Karpas-422 (cell line): ENCODE results near the gene MYLIP. TPM values are rescaled to one million over a fixed set of nuclear protein-coding genes. Genes with fewer than 3 reads are reported as not detected.

Experiments
- DNase-seq: peaks from one replicate; pipeline ENCODE4 v3.0.0-alpha.2; 2015
- H2AFZ ChIP-seq: fragments of 200-600 bp; sonication (generic); 2 replicates; pipeline ENCODE4 v1.6.1; 2014; ENCODE audit warnings: antibody characterized with exemption, low read length, mixed read lengths
- H3K27ac ChIP-seq: fragments of 200-600 bp; sonication (generic); 2 replicates; pipeline ENCODE4 v1.5.1; 2014; ENCODE audit warnings: mild to moderate bottlenecking, low read length, moderate library complexity
- H3K27me3 ChIP-seq: fragments of 200-600 bp; sonication (generic); 2 replicates; pipeline ENCODE4 v1.6.1; 2014; ENCODE audit warnings: low read length, mixed read lengths
- H3K36me3 ChIP-seq: fragments of 200-600 bp; sonication (generic); 2 replicates; pipeline ENCODE4 v1.6.1; 2014; ENCODE audit warnings: low read length, mixed read lengths; ENCODE audit not compliant: insufficient read depth
- H3K4me1 ChIP-seq: fragments of 200-600 bp; sonication (generic); 2 replicates; pipeline ENCODE4 v1.6.1; 2014; ENCODE audit warnings: mild to moderate bottlenecking, low read length, mixed read lengths
- H3K4me2 ChIP-seq: fragments of 200-600 bp; sonication (generic); 2 replicates; pipeline ENCODE4 v1.6.1; 2014; ENCODE audit warnings: low read length, low read depth, mild to moderate bottlenecking; ENCODE audit not compliant: poor library complexity, severe bottlenecking
- H3K4me3 ChIP-seq: fragments of 200-600 bp; sonication (generic); 2 replicates; pipeline ENCODE4 v1.5.1; 2014; ENCODE audit warnings: mild to moderate bottlenecking, antibody characterized with exemption, low read length, mixed read lengths
- H3K79me2 ChIP-seq: fragments of 200-600 bp; sonication (generic); 2 replicates; pipeline ENCODE4 v1.6.1; 2014; ENCODE audit warnings: mild to moderate bottlenecking, low read length, mixed read lengths
- H3K9ac ChIP-seq: fragments of 200-600 bp; sonication (generic); 2 replicates; pipeline ENCODE4 v1.6.0; 2014; ENCODE audit warnings: low read length
- H3K9me2 ChIP-seq: fragments of 200-600 bp; sonication (generic), shearing (Covaris generic); replicated peaks from 2 replicates; pipeline ENCODE4 v1.6.0; 2014; ENCODE audit warnings: mild to moderate bottlenecking, low read length, moderate library complexity; ENCODE audit not compliant: insufficient read depth
- H3K9me3 ChIP-seq: fragments of 300-700, 200-600 bp; sonication (generic); 2 replicates; pipeline ENCODE4 v1.6.1; 2014; ENCODE audit warnings: low read length, mixed read lengths
- H4K20me1 ChIP-seq: fragments of 200-600 bp; sonication (generic); 2 replicates; pipeline ENCODE4 v1.6.1; 2014; ENCODE audit warnings: mild to moderate bottlenecking, antibody characterized with exemption, low read length, low read depth; ENCODE audit not compliant: insufficient read depth
- total RNA-seq: library from RNA; depleted of rRNA; stranded (reverse); fragments of >200 nt; shearing (Covaris generic); gene quantifications from 2 replicates; pipeline ENCODE4 v1.2.3, GENCODE V29; 2014; ENCODE audit warnings: low replicate concordance

MYLIP gene
- total RNA-seq, 1 experiment from 2014 or later, result 71.0 TPM

GRCh38 chr6:16148498-16148897, 19.6 kb downstream of the MYLIP start:
- peaks cover 35% of the 10 kb centered on the region for H4K20me1 ChIP-seq
- no peaks in the 10 kb centered on the region for H3K9me2 ChIP-seq

GRCh38 chr6:16149305-16149704, 20.4 kb downstream of the MYLIP start:
- no peaks in the 10 kb centered on the region for H3K9me2 ChIP-seq

More at GRCh38 chr6:16148498-16148897, 19.6 kb downstream of the MYLIP start:
- no peaks in the 10 kb centered on the region for H3K9me3 ChIP-seq
- peaks cover 52% of the 10 kb centered on the region for H3K36me3 ChIP-seq
- no peak overlapping the region for H3K4me2 ChIP-seq
- DNase-seq, result no peak
- no peak overlapping the region for H2AFZ ChIP-seq
- no peak overlapping the region for H3K27ac ChIP-seq
- H3K79me2 ChIP-seq, result peaks cover 39% of the 10 kb centered on the region
- H3K4me1 ChIP-seq, result no peaks in the 10 kb centered on the region
- no peak overlapping the region for H3K9ac ChIP-seq
- H3K4me3 ChIP-seq, result no peak overlapping the region
- no peaks in the 10 kb centered on the region for H3K27me3 ChIP-seq

GRCh38 chr6:16150098-16150497, 21.2 kb downstream of the MYLIP start:
- H3K4me3 ChIP-seq, result no peak overlapping the region
- DNase-seq, result no peak
- no peak overlapping the region for H3K27ac ChIP-seq
- peaks cover 37% of the 10 kb centered on the region for H3K36me3 ChIP-seq
- no peaks in the 10 kb centered on the region for H3K9me3 ChIP-seq
- H3K9ac ChIP-seq, result no peak overlapping the region
- peaks cover 30% of the 10 kb centered on the region for H4K20me1 ChIP-seq
- no peak overlapping the region for H2AFZ ChIP-seq
- peaks cover 27% of the 10 kb centered on the region for H3K79me2 ChIP-seq
- H3K9me2 ChIP-seq, result no peaks in the 10 kb centered on the region
- no peak overlapping the region for H3K4me2 ChIP-seq
- H3K27me3 ChIP-seq, result no peaks in the 10 kb centered on the region
- H3K4me1 ChIP-seq, result no peaks in the 10 kb centered on the region

More at GRCh38 chr6:16149305-16149704, 20.4 kb downstream of the MYLIP start:
- H3K27me3 ChIP-seq, result no peaks in the 10 kb centered on the region
- peaks cover 44% of the 10 kb centered on the region for H3K36me3 ChIP-seq
- no peak overlapping the region for H3K27ac ChIP-seq
- H3K9ac ChIP-seq, result no peak overlapping the region
- H3K4me3 ChIP-seq, result no peak overlapping the region
- no peaks in the 10 kb centered on the region for H3K9me3 ChIP-seq
- no peak for DNase-seq
- no peaks in the 10 kb centered on the region for H3K4me1 ChIP-seq
- peaks cover 32% of the 10 kb centered on the region for H3K79me2 ChIP-seq
- H3K4me2 ChIP-seq, result no peak overlapping the region
- no peak overlapping the region for H2AFZ ChIP-seq
- H4K20me1 ChIP-seq, result peaks cover 30% of the 10 kb centered on the region

- H3K36me3 ChIP-seq, result peaks cover 8% of the 10 kb centered on the region; the same call in 1 of the 2 replicates
- DNase-seq, result no peak
Observed at GRCh38 chr6:16153211-16153820, 24.4 kb downstream of the MYLIP start.

GRCh38 chr6:16154904-16155303, 26.0 kb downstream of the MYLIP start:
- no peaks in the 10 kb centered on the region for H3K79me2 ChIP-seq
- no peak overlapping the region for H2AFZ ChIP-seq
- no peaks in the 10 kb centered on the region for H3K9me2 ChIP-seq
- no peak overlapping the region for H3K4me2 ChIP-seq
- no peaks in the 10 kb centered on the region for H3K4me1 ChIP-seq
- H3K9me3 ChIP-seq, result no peaks in the 10 kb centered on the region
- H3K27me3 ChIP-seq, result no peaks in the 10 kb centered on the region
- H3K4me3 ChIP-seq, result no peak overlapping the region
- no peak overlapping the region for H3K27ac ChIP-seq
- H3K36me3 ChIP-seq, result no peaks in the 10 kb centered on the region
- no peak for DNase-seq
- H4K20me1 ChIP-seq, result peaks cover 2% of the 10 kb centered on the region; the same call in 1 of the 2 replicates
- no peak overlapping the region for H3K9ac ChIP-seq

More at GRCh38 chr6:16153211-16153820, 24.4 kb downstream of the MYLIP start:
- no peak overlapping the region for H3K9ac ChIP-seq
- peaks cover 13% of the 10 kb centered on the region; the same call in 1 of the 2 replicates for H4K20me1 ChIP-seq
- H3K27me3 ChIP-seq, result no peaks in the 10 kb centered on the region
- no peaks in the 10 kb centered on the region for H3K79me2 ChIP-seq
- no peaks in the 10 kb centered on the region for H3K9me2 ChIP-seq
- H3K27ac ChIP-seq, result no peak overlapping the region
- H3K4me3 ChIP-seq, result no peak overlapping the region
- H3K4me2 ChIP-seq, result no peak overlapping the region
- no peak overlapping the region for H2AFZ ChIP-seq
- H3K9me3 ChIP-seq, result no peaks in the 10 kb centered on the region
- H3K4me1 ChIP-seq, result no peaks in the 10 kb centered on the region

- H2AFZ ChIP-seq, result no peak overlapping the region
Observed at GRCh38 chr6:16157492-16157891, 28.6 kb downstream of the MYLIP start.

GRCh38 chr6:16157909-16158308, 29.0 kb downstream of the MYLIP start:
- Histone ChIP-seq H3K79me2 (no peaks in the 10 kb centered on the region), H3K36me3 (no peaks in the 10 kb centered on the region), H3K4me1 (no peaks in the 10 kb centered on the region), H3K9ac (no peak overlapping the region), H3K27ac (no peak overlapping the region), H3K27me3 (no peaks in the 10 kb centered on the region), H3K9me2 (no peaks in the 10 kb centered on the region), H4K20me1 (no peaks in the 10 kb centered on the region; the same call in 1 of the 2 replicates), H2AFZ (no peak overlapping the region), H3K9me3 (no peaks in the 10 kb centered on the region), H3K4me2 (no peak overlapping the region), H3K4me3 (no peak overlapping the region)
- no peak for DNase-seq

More at GRCh38 chr6:16157492-16157891, 28.6 kb downstream of the MYLIP start:
- Histone ChIP-seq H3K4me1 (no peaks in the 10 kb centered on the region), H3K36me3 (no peaks in the 10 kb centered on the region), H3K27ac (no peak overlapping the region), H4K20me1 (no peaks in the 10 kb centered on the region; the same call in 1 of the 2 replicates), H3K9me3 (no peaks in the 10 kb centered on the region), H3K9ac (no peak overlapping the region), H3K4me2 (no peak overlapping the region), H3K27me3 (no peaks in the 10 kb centered on the region), H3K9me2 (no peaks in the 10 kb centered on the region), H3K4me3 (no peak overlapping the region), H3K79me2 (no peaks in the 10 kb centered on the region)
- DNase-seq, result no peak

- no peak for DNase-seq
- Histone ChIP-seq H3K4me3 (no peak overlapping the region), H3K4me1 (no peaks in the 10 kb centered on the region), H3K9me3 (no peaks in the 10 kb centered on the region), H3K4me2 (no peak overlapping the region), H3K9me2 (no peaks in the 10 kb centered on the region), H3K27me3 (no peaks in the 10 kb centered on the region), H3K27ac (no peak overlapping the region), H3K79me2 (no peaks in the 10 kb centered on the region), H4K20me1 (no peaks in the 10 kb centered on the region; the same call in 1 of the 2 replicates), H2AFZ (no peak overlapping the region), H3K36me3 (no peaks in the 10 kb centered on the region), H3K9ac (no peak overlapping the region)
Observed at GRCh38 chr6:16158943-16159557, 30.2 kb downstream of the MYLIP start.
